NCI-H82 treated with DMSO at 0.1 percent for 48 hours (cell line): ENCODE measurements around the gene UBAC2.
"Not testable (repeated sequence)": the region's sequence is repeated elsewhere in the genome, so short reads cannot be mapped to it uniquely, and the experiment has no call there.

Experiments
- DNase-seq: peaks from one replicate; lab custom pipeline; 2025; ENCODE audit not compliant: unreplicated experiment; lab: John Stamatoyannopoulos, UW

UBAC2 gene

DNA sequence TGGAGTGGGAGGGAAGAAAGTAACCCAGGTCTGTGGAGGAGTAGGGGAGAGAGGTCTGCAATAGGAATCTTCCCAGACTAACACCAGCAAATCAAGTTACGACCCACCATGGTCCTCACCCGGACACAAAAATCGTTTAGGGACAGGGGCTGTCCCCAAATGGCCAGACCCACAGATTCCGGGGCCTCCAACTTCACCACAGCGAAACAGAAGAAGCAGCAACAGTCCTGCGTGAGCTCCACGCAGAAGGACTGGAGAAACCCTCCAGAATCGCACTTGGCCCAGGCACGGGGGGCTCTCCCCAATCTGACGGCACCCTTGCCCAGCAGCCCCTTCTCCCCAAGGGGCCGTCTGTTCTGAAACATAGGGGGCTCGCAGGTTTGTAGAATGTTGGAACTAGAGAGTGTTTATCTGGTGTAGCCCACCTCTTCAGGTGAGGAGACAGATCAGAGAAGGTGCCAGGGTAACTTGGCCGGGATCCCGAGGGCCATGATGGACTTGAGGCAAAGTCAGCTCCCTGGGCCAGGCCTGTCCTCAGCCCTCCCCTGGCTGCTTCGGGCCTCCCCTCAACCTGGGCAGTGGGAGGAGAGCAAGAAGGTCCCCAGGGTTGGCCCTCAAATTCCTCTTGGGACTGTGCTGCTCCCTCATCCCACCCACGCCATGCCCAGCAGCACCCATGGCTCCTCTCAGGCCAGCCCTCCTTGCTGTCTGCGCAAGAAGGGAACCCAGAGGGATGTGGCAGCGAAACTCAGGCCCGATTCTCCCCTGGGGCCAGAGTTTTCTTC lies 189.1 kb downstream of the UBAC2 start:
- DNase-seq = no peak

DNA sequence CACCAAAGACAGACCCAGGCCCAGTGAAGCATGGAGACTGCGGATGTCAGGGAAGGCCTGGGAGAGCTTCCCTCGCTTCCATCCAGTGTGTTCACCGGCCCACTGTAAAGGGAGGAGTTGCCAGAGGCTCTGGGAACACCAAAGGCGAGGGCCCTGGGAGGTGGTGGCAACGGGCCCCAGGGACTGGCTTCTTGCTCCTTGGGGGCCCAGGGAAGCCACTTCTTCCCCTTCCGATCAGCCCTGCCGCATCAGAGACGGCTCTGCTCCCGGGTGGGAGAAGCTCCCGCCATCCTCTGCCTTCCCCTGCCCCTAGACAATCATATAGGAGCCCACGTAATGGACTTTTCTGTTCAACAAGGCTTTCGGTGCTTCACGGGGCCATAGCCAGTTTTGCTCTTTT lies 189.9 kb downstream of the UBAC2 start:
- DNase-seq = no peak

DNA sequence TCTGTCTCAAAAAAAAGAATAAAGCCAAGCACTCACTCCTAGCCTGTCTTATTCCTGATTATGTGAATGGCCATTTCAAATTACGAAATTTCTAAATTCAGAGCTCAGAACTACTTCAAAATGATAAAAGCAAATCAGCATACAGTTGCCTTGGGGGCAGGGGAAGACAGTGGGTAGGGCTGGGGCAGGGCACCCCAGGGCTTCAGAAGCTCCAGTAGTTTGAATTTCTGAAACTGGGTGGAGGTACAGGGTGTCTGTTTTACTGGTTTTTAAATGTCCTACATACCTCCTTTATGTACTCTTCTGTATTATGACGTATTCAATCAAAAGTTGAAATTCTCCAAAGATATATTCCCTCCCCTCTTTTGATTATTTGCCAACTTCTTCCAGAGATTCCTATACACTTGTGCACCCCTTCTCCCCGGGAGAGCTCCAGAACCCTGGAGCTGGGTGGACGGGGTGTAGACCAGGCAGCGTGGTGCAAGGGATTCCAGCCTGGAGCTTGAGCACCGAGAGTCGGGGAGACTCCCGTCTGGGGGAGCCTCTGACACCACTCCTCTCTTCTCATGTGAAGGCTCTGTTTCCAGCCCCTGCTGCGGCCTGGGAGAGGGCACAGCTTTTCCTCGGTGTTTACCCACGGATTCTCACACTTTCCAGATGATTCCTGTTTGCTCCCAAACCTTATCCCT lies 191.3 kb downstream of the UBAC2 start:
- DNase-seq = no peak

DNA sequence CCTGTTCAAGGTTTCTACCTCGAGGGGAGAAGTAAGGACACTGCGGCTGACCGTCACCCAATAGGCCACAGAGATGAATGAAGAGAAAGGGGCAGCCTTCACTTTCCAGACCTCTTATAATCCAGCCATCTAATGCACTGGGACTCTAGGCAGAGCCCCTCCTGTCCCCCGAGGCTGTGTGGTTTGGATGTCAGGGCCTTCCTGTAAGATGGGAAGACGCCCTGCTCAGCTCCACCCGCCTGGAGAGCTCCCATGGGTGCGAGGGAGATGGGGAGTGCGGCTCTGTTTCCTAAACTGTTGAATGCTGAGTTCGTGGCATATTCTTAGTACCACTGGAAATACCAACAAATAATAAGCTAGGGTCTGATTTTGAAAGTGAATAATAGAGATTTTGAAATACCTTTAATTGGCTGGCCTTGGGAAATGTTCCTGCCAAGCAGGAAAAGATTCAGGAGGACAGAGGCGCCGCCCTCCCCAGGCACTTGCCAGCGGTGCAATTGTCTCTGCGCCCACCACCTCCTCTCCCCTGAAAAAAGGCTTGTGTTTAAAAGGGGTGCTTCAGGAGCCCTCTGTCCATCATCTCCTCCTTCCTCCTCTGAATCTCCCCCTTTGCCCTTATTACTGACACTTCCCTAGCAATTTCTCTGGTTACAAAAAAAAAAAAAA lies 191.9 kb downstream of the UBAC2 start:
- no peak for DNase-seq

DNA sequence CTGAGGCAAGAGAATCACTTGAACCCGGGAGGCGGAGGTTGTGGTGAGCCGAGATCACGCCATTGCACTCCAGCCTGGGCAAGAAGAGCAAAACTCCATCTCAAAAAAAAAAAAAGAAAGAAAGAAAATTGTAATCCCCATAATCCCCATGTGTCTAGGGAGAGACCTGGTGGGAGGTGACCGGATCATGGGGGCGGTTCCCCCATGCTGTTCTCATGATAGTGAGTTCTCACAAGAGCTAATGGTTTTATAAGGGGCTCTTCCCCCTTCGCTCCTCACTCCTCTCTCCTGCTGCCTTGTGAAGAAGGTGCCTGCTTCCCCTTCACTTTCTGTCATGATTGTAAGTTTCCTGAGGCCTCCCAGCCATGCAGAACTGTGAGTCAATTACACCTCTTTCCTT lies 192.7 kb downstream of the UBAC2 start:
- DNase-seq = not testable (repeated sequence)

GRCh38 chr13:99393791-99394735 lies 193.4 kb downstream of the UBAC2 start:
- no peak for DNase-seq

- DNase-seq = no peak
Measured at GRCh38 chr13:99395436-99395835, 194.8 kb downstream of the UBAC2 start.

DNA sequence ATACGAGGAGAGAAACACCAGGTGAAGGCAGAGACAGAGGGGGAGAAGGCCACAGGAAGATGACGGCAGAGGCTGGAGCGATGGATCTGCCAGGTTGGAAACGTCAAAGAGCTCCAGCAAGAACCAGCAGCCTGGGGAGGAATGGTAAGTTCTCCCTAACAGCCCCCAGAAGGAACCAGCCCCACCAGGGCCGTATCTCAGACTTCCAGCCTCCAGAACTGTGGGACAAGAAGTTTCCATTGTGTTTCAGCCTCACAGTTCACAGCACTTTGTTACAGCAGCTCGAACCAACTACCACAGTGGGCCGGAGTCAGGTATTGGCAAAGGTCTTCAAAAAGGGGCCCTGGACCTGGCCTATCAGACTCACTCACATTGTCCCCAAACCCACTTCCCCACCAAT lies 195.8 kb downstream of the UBAC2 start:
- DNase-seq = no peak

- DNase-seq = no peak
Measured at GRCh38 chr13:99398071-99398470, 197.4 kb downstream of the UBAC2 start.

- DNase-seq = no peak
Measured at GRCh38 chr13:99398916-99399622, 198.4 kb downstream of the UBAC2 start.

DNA sequence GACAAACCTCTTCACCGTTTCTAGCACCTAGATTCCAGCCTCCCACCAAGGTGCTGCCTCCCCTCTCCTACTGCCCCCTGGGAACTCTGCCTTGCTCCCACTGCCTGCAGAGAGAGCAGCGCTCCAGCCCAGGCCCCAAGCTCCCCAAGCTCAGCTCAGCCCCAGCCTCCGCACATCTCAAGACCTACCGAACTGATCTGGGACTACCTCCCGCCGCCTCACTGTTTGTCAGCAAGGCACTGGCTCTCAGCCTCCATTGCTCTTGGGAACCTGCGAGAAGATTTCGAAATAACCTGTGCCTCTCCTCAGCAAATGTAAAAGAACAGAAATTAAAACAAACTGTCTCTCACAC lies 198.9 kb downstream of the UBAC2 start:
- DNase-seq = no peak

DNA sequence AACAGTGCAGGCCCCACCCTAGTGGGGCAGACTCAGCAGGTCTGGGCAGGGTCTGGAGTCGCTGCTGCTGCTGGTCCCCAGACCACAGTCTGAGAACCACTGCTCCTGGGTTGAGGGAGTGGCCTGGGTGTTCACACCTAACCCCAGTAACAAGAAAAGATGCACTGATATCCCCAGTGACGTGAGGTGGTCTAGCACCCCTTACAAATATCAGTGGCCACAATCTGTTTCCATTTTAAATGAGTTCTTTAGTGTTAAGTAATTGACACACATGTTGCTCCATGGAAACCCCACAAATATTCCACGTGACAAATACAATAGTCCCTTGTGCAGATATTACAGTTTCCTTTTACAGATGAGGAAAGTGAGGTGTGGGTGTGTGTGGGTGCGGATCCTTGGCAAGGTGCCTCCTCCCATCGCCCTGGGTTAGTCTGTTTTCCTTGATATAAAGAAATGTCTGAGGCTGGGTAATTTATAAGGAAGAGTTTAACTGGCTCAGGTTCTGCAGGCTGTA lies 202.9 kb downstream of the UBAC2 start:
- DNase-seq = no peak

DNA sequence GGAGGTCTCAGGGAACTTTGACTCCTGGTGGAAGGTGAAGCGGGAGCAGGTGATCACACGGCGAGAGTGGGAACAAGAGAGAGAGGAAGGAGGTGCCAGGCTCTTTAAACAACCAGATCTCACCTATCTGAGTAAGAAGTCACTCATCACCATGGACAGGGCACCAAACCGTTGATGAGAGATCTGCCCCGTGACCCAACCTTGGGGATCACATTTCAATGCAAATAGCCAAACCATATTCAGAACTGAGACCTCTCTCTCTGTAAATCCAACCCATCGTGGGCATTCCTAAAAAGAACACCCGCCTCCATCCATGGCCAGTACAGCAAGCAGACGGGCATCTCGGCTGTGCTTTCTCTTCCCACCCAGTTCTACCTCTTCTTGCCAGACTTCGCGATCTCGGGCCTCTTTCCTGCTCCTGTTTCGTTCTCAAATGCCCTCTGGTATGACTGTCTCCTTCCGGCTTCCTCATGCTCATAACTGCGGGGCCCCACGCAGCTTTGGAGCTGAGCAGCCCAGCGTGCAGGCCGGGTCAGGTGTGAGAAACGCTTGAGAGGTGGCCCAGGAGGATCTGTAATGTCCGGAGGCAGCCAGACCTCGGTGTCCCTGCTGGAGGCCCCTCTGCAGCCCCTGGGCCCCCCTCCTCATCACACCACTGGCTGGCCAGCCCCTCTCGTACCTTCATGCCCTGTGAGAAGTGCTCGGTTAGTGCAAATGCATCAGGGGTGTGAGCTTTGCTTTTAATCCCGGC lies 203.5 kb downstream of the UBAC2 start:
- DNase-seq = no peak

DNA sequence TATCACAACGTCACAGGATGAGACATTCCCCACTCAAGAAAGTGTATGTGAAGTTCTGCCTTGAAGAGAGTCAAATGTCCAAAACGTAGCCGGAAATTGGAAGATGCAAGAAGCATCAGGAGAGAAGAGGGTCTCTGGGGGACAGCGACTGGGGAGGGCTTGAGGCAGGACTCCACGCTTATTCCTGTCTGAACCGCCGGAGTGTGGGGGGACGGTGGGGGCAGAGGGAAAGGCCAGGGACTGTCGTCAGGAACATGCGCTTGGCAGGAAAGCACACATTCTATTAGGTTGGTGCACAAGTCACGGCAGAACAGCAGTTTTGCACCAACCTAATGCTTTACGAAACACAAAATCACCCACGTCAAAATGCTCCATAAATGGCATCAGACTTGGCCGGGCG lies 205.3 kb downstream of the UBAC2 start:
- DNase-seq = no peak

DNA sequence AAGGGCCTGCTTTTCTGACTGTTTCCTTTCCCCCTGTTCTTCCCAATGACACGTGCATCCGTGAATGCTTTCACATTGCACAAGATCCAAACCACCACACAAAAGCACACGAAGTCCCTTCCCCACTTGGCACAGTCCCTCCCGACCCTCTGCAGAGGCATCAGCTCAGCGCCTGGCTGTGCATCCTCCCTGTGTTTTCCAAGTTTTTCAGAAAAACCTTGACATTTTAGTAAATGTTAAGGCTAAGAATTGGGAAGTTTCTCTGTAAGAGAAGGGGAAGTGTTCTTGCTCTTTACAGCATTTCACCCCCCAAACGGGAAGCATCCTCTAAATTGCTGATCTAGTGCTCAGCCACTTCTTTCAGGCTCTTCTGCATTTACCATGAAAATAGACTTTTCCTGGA lies 206.1 kb downstream of the UBAC2 start:
- no peak for DNase-seq

DNA sequence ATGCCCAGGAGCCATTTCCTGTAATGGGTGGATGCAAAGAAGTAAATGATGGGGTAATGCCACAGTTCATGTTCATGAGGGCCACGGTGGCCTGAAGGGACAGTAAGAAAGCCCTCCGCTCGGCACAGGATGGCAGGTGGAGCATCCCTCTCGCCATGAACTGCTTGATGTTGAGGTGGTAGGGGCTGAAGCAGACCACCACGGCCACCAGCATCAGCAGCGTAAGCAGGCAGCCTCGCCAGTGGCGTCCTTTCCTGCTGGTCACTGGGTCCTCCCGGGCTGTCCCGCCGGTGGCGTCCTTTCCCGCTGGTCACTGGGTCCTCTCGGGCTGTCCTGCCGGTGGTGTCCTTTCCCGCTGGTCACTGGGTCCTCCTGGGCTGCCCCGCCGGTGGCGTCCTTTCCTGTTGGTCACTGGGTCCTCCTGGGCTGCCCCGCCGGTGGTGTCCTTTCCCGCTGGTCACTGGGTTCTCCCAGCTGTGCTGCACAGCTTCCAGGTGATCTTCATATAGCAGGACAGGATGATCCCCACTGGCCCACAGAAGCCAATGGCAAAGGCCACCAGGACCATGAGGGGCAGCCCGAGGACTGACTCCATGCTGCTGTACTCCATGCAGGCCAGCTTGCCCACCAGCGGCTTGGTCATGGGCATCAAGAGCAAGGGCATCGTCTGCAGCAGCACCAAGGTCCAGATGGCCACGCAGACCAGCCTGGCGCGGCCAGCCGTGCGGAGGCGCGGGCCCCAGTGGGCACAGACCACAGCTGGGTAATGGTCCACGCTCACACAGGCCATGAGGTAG lies 207.4 kb downstream of the UBAC2 start:
- no peak for DNase-seq

DNA sequence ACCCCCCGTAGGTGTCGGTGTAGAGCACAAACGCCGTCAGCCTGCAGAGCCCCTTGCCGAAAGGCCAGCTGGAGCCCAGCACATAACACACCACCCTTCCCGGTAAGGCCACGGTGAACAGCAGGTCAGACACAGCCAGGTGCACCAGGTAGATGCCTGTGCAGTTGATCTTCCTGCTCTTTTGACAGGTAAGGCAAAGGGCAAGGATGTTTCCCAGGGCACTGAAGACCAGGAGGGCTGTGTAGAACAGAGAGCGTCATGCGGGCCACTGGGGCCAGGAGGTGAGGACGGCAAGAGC lies 208.0 kb downstream of the UBAC2 start:
- DNase-seq = no peak

GRCh38 chr13:99409461-99410083 lies 208.9 kb downstream of the UBAC2 start:
- not testable (repeated sequence) for DNase-seq
